A549 (cell line): ENCODE data around the gene RAD9A.

Experiments
- CHD2 ChIP-seq: fragments of 150-350 bp; IDR thresholded peaks from 2 replicates; pipeline ENCODE4 v1.6.1; 2014; ENCODE audit warnings: low read length; ENCODE audit not compliant: partially characterized antibody
- CTCF ChIP-seq: fragments of >200 bp; sonication (Bioruptor Twin); formaldehyde crosslinking; IDR thresholded peaks from 3 replicates; pipeline ENCODE4 v1.5.1; 2016
- FOSL2 ChIP-seq, 2 experiments: fragments of 450-650 bp in 1 of 2; fragments of >200 bp in 1 of 2; sonication (Bioruptor Twin) in 1 of 2; formaldehyde crosslinking; IDR thresholded peaks; 2 replicates each; pipeline versions ENCODE4 v1.5.0 to v1.6.1; 2016 to 2020; ENCODE audit warnings: mild to moderate bottlenecking in 1 of 2, moderate library complexity in 1 of 2
- GATA3 ChIP-seq: IDR thresholded peaks from 2 replicates; pipeline ENCODE4 v1.6.1; 2012; ENCODE audit warnings: borderline replicate concordance
- JUN ChIP-seq, 2 experiments: fragments of >200 bp; sonication (Bioruptor Twin); formaldehyde crosslinking; IDR thresholded peaks; 2 replicates in 1 of 2; 3 replicates in 1 of 2; pipeline ENCODE4 v1.6.1; 2016 to 2017
- MAX ChIP-seq: IDR thresholded peaks from 2 replicates; pipeline ENCODE4 v1.6.1; 2012
- POLR2A ChIP-seq: IDR thresholded peaks from 2 replicates; pipeline ENCODE4 v1.6.1; 2012; ENCODE audit warnings: mild to moderate bottlenecking, low read length
- POLR2AphosphoS2 ChIP-seq: conservative IDR thresholded peaks from 2 replicates; pipeline ENCODE4 v1.6.1; 2012; ENCODE audit warnings: low read length, improper control_type of control experiment, inconsistent platforms
- RAD21 ChIP-seq, 2 experiments: fragments of >200 bp in 1 of 2; sonication (Bioruptor Twin) in 1 of 2; formaldehyde crosslinking in 1 of 2; IDR thresholded peaks in 1 of 2; conservative IDR thresholded peaks in 1 of 2; 2 replicates in 1 of 2; 3 replicates in 1 of 2; pipeline ENCODE4 v1.6.1; 2012 to 2018; ENCODE audit warnings: inconsistent platforms in 1 of 2
- REST ChIP-seq: fragments of 200-600 bp; sonication (generic); IDR thresholded peaks from 2 replicates; pipeline ENCODE4 v1.6.1; 2016; ENCODE audit warnings: antibody characterized with exemption, mild to moderate bottlenecking, moderate library complexity
- RFX5 ChIP-seq: fragments of 450-650 bp; IDR thresholded peaks from 2 replicates; pipeline ENCODE4 v1.7.1; 2014; ENCODE audit warnings: antibody characterized with exemption, mild to moderate bottlenecking, moderate library complexity
- SREBF2 ChIP-seq: fragments of 450-650 bp; IDR thresholded peaks from 2 replicates; pipeline ENCODE4 v1.6.1; 2014; ENCODE audit warnings: mild to moderate bottlenecking, moderate library complexity
- USF2 ChIP-seq: fragments of 450-650 bp; IDR thresholded peaks from 2 replicates; pipeline ENCODE4 v1.6.1; 2014; ENCODE audit warnings: antibody characterized with exemption
- ZFP36 ChIP-seq: fragments of 450-650 bp; IDR thresholded peaks from 2 replicates; pipeline ENCODE4 v1.6.1; 2014; ENCODE audit warnings: borderline replicate concordance; ENCODE audit not compliant: partially characterized antibody

GRCh38 chr11:67379061-67380058, 12.4 kb upstream of the RAD9A start:
- TF ChIP-seq JUN (IDR thresholded peaks at IDR 0.05) (peak; percentile 71 to 75), REST (no peak), SREBF2 (no peak), CTCF (no peak), POLR2A (peak; percentile 36), RFX5 (no peak), POLR2AphosphoS2 (no peak), FOSL2 (IDR thresholded peaks at IDR 0.05) (0 out of 2 replicates have a peak, but pooled peaks have one; percentile 41), FOSL2 (CRISPR knock-in tag; IDR thresholded peaks at IDR 0.05) (peak; percentile 87), CHD2 (no peak), GATA3 (peak; percentile 86), MAX (peak; percentile 61; the same call in 1 of the 2 replicates), USF2 (no peak), RAD21 (conservative IDR thresholded peaks at IDR 0.05 in 1 of 2, IDR thresholded peaks at IDR 0.05 in 1 of 2) (peak in 1 of 2 experiments; percentile 31; a peak in 3 of 5 replicates), ZFP36 (no peak)
